ENCODE data around the gene SLIT1. TPM values are rescaled to one million over a fixed set of nuclear protein-coding genes. Genes with fewer than 3 reads are reported as not detected.

The SLIT1 gene
- total RNA-seq, 1 donor, result not detected

GRCh38 chr10:97134983-97135382 lies 50.8 kb downstream of the SLIT1 start:
- Histone ChIP-seq H3K36me3 (ENCODE audit: insufficient read depth, low read length) (no peaks in the 10 kb centered on the region), H3K27me3 (ENCODE audit: insufficient read depth, low read length) (peaks cover 16% of the 10 kb centered on the region), H4K20me1 (ENCODE audit: insufficient read depth, low read length) (no peaks in the 10 kb centered on the region), H3K4me3 (ENCODE audit: insufficient read depth, low read length) (no peak overlapping the region), H3K4me2 (ENCODE audit: insufficient read depth, low read length) (no peak overlapping the region), H3K79me2 (ENCODE audit: insufficient read depth, low read length) (no peaks in the 10 kb centered on the region), H3K9me3 (ENCODE audit: low read depth, low read length) (no peaks in the 10 kb centered on the region), H3K4me1 (ENCODE audit: insufficient read depth, low read length) (no peaks in the 10 kb centered on the region), H2AFZ (ENCODE audit: low read length) (no peak overlapping the region), H3K27ac (ENCODE audit: low read depth, low read length) (no peak overlapping the region)
- no peak for TF ChIP-seq CTCF (IDR thresholded peaks at IDR 0.05; ENCODE audit: extremely low read depth, low read depth, low read length)
- no peak for DNase-seq (ENCODE audit: insufficient read length, low spot score, missing footprints)

- H4K20me1 ChIP-seq (ENCODE audit: insufficient read depth, low read length), result no peaks in the 10 kb centered on the region
- no peak overlapping the region for H3K4me2 ChIP-seq (ENCODE audit: insufficient read depth, low read length)
- no peaks in the 10 kb centered on the region for H3K9me3 ChIP-seq (ENCODE audit: low read depth, low read length)
- no peak overlapping the region for H3K4me3 ChIP-seq (ENCODE audit: insufficient read depth, low read length)
- no peaks in the 10 kb centered on the region for H3K4me1 ChIP-seq (ENCODE audit: insufficient read depth, low read length)
- H3K27ac ChIP-seq (ENCODE audit: low read depth, low read length), result no peak overlapping the region
- no peak overlapping the region for H2AFZ ChIP-seq (ENCODE audit: low read length)
- DNase-seq (ENCODE audit: insufficient read length, low spot score, missing footprints), result no peak
- H3K36me3 ChIP-seq (ENCODE audit: insufficient read depth, low read length), result no peaks in the 10 kb centered on the region
- no peak for TF ChIP-seq CTCF (IDR thresholded peaks at IDR 0.05; ENCODE audit: extremely low read depth, low read depth, low read length)
- no peaks in the 10 kb centered on the region for H3K79me2 ChIP-seq (ENCODE audit: insufficient read depth, low read length)
- H3K27me3 ChIP-seq (ENCODE audit: insufficient read depth, low read length), result peaks cover 20% of the 10 kb centered on the region
Measured at GRCh38 chr10:97134110-97134509, 51.6 kb downstream of the SLIT1 start.

- H3K4me2 ChIP-seq (ENCODE audit: insufficient read depth, low read length), result no peak overlapping the region
- H2AFZ ChIP-seq (ENCODE audit: low read length), result no peak overlapping the region
- no peak for DNase-seq (ENCODE audit: insufficient read length, low spot score, missing footprints)
- H3K79me2 ChIP-seq (ENCODE audit: insufficient read depth, low read length), result no peaks in the 10 kb centered on the region
- no peaks in the 10 kb centered on the region for H3K4me1 ChIP-seq (ENCODE audit: insufficient read depth, low read length)
- H3K27me3 ChIP-seq (ENCODE audit: insufficient read depth, low read length), result peaks cover 19% of the 10 kb centered on the region
- H3K9me3 ChIP-seq (ENCODE audit: low read depth, low read length), result no peaks in the 10 kb centered on the region
- TF ChIP-seq CTCF (IDR thresholded peaks at IDR 0.05; ENCODE audit: extremely low read depth, low read depth, low read length), result no peak
- no peaks in the 10 kb centered on the region for H3K36me3 ChIP-seq (ENCODE audit: insufficient read depth, low read length)
- H4K20me1 ChIP-seq (ENCODE audit: insufficient read depth, low read length), result no peaks in the 10 kb centered on the region
- H3K27ac ChIP-seq (ENCODE audit: low read depth, low read length), result no peak overlapping the region
- no peak overlapping the region for H3K4me3 ChIP-seq (ENCODE audit: insufficient read depth, low read length)
Measured at GRCh38 chr10:97132273-97132672, 53.5 kb downstream of the SLIT1 start.

GRCh38 chr10:97131666-97132065 lies 54.1 kb downstream of the SLIT1 start:
- Histone ChIP-seq H4K20me1 (ENCODE audit: insufficient read depth, low read length) (no peaks in the 10 kb centered on the region), H3K4me2 (ENCODE audit: insufficient read depth, low read length) (no peak overlapping the region), H2AFZ (ENCODE audit: low read length) (no peak overlapping the region), H3K36me3 (ENCODE audit: insufficient read depth, low read length) (no peaks in the 10 kb centered on the region), H3K79me2 (ENCODE audit: insufficient read depth, low read length) (no peaks in the 10 kb centered on the region), H3K4me1 (ENCODE audit: insufficient read depth, low read length) (no peaks in the 10 kb centered on the region), H3K27ac (ENCODE audit: low read depth, low read length) (no peak overlapping the region), H3K4me3 (ENCODE audit: insufficient read depth, low read length) (no peak overlapping the region), H3K9me3 (ENCODE audit: low read depth, low read length) (no peaks in the 10 kb centered on the region), H3K27me3 (ENCODE audit: insufficient read depth, low read length) (peaks cover 19% of the 10 kb centered on the region)
- no peak for TF ChIP-seq CTCF (IDR thresholded peaks at IDR 0.05; ENCODE audit: extremely low read depth, low read depth, low read length)
- no peak for DNase-seq (ENCODE audit: insufficient read length, low spot score, missing footprints)

Measured in osteoblast (primary cell).